ENCODE data around the gene ASCL5.

- TF ChIP-seq CTCF (IDR thresholded peaks at IDR 0.05; ENCODE audit: low read depth, low read length) (no peak), POLR2A (IDR thresholded peaks at IDR 0.05; ENCODE audit: extremely low read depth, insufficient read length) (no peak), MYC (IDR thresholded peaks at IDR 0.05; ENCODE audit: low read depth, low read length) (no peak)
These were observed 15.8 kb downstream of the ASCL5 start for GRCh38 chr1:201111156-201111555.

Data from NB4 (cell line).